HG03280 (cell line): ENCODE results near the gene CAB39.
A peak's percentile ranks its signal among the peaks of the same experiment; 100 is the strongest.
"Not testable (repeated sequence)": the region's sequence is repeated elsewhere in the genome, so short reads cannot be mapped to it uniquely, and the experiment has no call there.

ENCODE experiments used
- ATAC-seq: cut with Tn5 transposase; IDR thresholded peaks from one replicate; pipeline ENCODE4 v1.9.1; 2021; ENCODE audit warnings: mild to moderate bottlenecking, moderate library complexity; ENCODE audit not compliant: unreplicated experiment

The CAB39 gene

GRCh38 chr2:230713331-230714135 lies 891 bp downstream of the CAB39 start:
- peak; percentile 16 for ATAC-seq

- ATAC-seq: no peak
Measured at GRCh38 chr2:230714136-230714480, 1.5 kb downstream of the CAB39 start.

GRCh38 chr2:230715201-230715600 lies 2.6 kb downstream of the CAB39 start:
- ATAC-seq: no peak

- no peak for ATAC-seq
Measured at GRCh38 chr2:230716588-230716987, 3.9 kb downstream of the CAB39 start.

- ATAC-seq: no peak
Measured at GRCh38 chr2:230717600-230717999, 5.0 kb downstream of the CAB39 start.

- no peak for ATAC-seq
Measured at GRCh38 chr2:230719340-230719739, 6.7 kb downstream of the CAB39 start.

GRCh38 chr2:230721712-230722111 lies 9.1 kb downstream of the CAB39 start:
- ATAC-seq: peak; percentile 44

- no peak for ATAC-seq
Measured at GRCh38 chr2:230722207-230722885, 9.7 kb downstream of the CAB39 start.

- no peak for ATAC-seq
Measured at GRCh38 chr2:230723363-230723762, 10.7 kb downstream of the CAB39 start.

- not testable (repeated sequence) for ATAC-seq
Measured at GRCh38 chr2:230724957-230725356, 12.3 kb downstream of the CAB39 start.

GRCh38 chr2:230731512-230731911 lies 18.9 kb downstream of the CAB39 start:
- no peak for ATAC-seq

- no peak for ATAC-seq
Measured at GRCh38 chr2:230732914-230733401, 20.3 kb downstream of the CAB39 start.

- no peak for ATAC-seq
Measured at GRCh38 chr2:230734247-230735175, 21.9 kb downstream of the CAB39 start.

GRCh38 chr2:230735884-230736283 lies 23.2 kb downstream of the CAB39 start:
- no peak for ATAC-seq

GRCh38 chr2:230737300-230737699 lies 24.7 kb downstream of the CAB39 start:
- no peak for ATAC-seq

- ATAC-seq: no peak
Measured at GRCh38 chr2:230737791-230738226, 25.2 kb downstream of the CAB39 start.

- no peak for ATAC-seq
Measured at GRCh38 chr2:230738391-230738811, 25.8 kb downstream of the CAB39 start.

- no peak for ATAC-seq
Measured at GRCh38 chr2:230738924-230739323, 26.3 kb downstream of the CAB39 start.

- no peak for ATAC-seq
Measured at GRCh38 chr2:230739961-230740360, 27.3 kb downstream of the CAB39 start.

- no peak for ATAC-seq
Measured at GRCh38 chr2:230742781-230743180, 30.1 kb downstream of the CAB39 start.

GRCh38 chr2:230746213-230746612 lies 33.6 kb downstream of the CAB39 start:
- ATAC-seq: no peak
